GM23338 (cell line): ENCODE data around the gene TKFC. TPM values are rescaled to one million over a fixed set of nuclear protein-coding genes. Genes with fewer than 3 reads are reported as not detected.

Experiments used
- ATAC-seq: fragments of 200-7000 bp; cut with Tn5 transposase; 3 replicates; pipeline ENCODE4 v1.9.1; 2020
- DNase-seq: peaks from one replicate; pipeline ENCODE4 v3.0.0-alpha.2; 2015; ENCODE audit warnings: low spot score
- H2AFZ ChIP-seq: fragments of 200-600 bp; sonication (generic); 2 replicates; pipeline ENCODE4 v1.8.0; 2016; ENCODE audit warnings: antibody characterized with exemption, mild to moderate bottlenecking, moderate library complexity
- H3F3A ChIP-seq: fragments of 200-600 bp; sonication (generic); replicated peaks from 2 replicates; pipeline ENCODE4 v1.8.0; 2017; ENCODE audit warnings: antibody characterized with exemption, mixed run types, low read depth
- H3K27ac ChIP-seq: fragments of 200-600 bp; sonication (generic); 2 replicates; pipeline ENCODE4 v1.6.1; 2016; ENCODE audit warnings: low read depth
- H3K27me3 ChIP-seq: fragments of 200-600 bp; sonication (generic); 2 replicates; pipeline ENCODE4 v1.8.0; 2016; ENCODE audit warnings: mild to moderate bottlenecking, mixed run types, moderate library complexity; ENCODE audit not compliant: insufficient read depth
- H3K36me3 ChIP-seq: fragments of 200-600 bp; sonication (generic); 2 replicates; pipeline ENCODE4 v1.8.0; 2016; ENCODE audit warnings: mild to moderate bottlenecking; ENCODE audit not compliant: insufficient read depth
- H3K4me1 ChIP-seq: fragments of 200-600 bp; sonication (generic); 2 replicates; pipeline ENCODE4 v1.8.0; 2016; ENCODE audit warnings: mild to moderate bottlenecking, moderate library complexity; ENCODE audit not compliant: insufficient read depth
- H3K4me2 ChIP-seq: fragments of 200-600 bp; sonication (generic); 2 replicates; pipeline ENCODE4 v1.7.1; 2017; ENCODE audit warnings: mixed run types
- H3K4me3 ChIP-seq: fragments of 200-600 bp; sonication (generic); 2 replicates; pipeline ENCODE4 v1.6.1; 2016; ENCODE audit warnings: mixed run types
- H3K79me2 ChIP-seq: fragments of 200-600 bp; sonication (generic); replicated peaks from 2 replicates; pipeline ENCODE4 v1.8.0; 2017; ENCODE audit warnings: mild to moderate bottlenecking; ENCODE audit not compliant: insufficient read depth
- H3K9me2 ChIP-seq: fragments of 200-600 bp; sonication (generic); 2 replicates; pipeline ENCODE4 v1.8.0; 2017; ENCODE audit not compliant: insufficient read depth
- H4K20me1 ChIP-seq: fragments of 200-600 bp; sonication (generic); replicated peaks from 2 replicates; pipeline ENCODE4 v1.8.0; 2017; ENCODE audit warnings: mild to moderate bottlenecking; ENCODE audit not compliant: insufficient read depth
- H3K27ac Mint-ChIP-seq: 2 replicates; pipeline ENCODE4 v1.8.0; 2020; ENCODE audit warnings: inconsistent platforms, mild to moderate bottlenecking, moderate library complexity, mixed read lengths
- H3K27me3 Mint-ChIP-seq: 3 replicates; pipeline ENCODE4 v1.8.0; 2022; ENCODE audit warnings: low read depth, mild to moderate bottlenecking, moderate library complexity, mixed read lengths, inconsistent platforms; ENCODE audit not compliant: insufficient read depth, poor library complexity
- H3K36me3 Mint-ChIP-seq: 3 replicates; pipeline ENCODE4 v1.8.0; 2021; ENCODE audit warnings: low read depth, mild to moderate bottlenecking, inconsistent platforms, moderate library complexity, mixed read lengths
- H3K4me1 Mint-ChIP-seq: 3 replicates; pipeline ENCODE4 v1.8.0; 2020; ENCODE audit warnings: mild to moderate bottlenecking, inconsistent platforms, mixed read lengths
- H3K4me3 Mint-ChIP-seq: 3 replicates; pipeline ENCODE4 v1.8.0; 2021; ENCODE audit warnings: moderate library complexity, mild to moderate bottlenecking, inconsistent platforms, mixed read lengths
- H3K9me3 Mint-ChIP-seq: 3 replicates; pipeline ENCODE4 v1.8.0; 2020; ENCODE audit warnings: moderate library complexity, mild to moderate bottlenecking, inconsistent platforms, mixed read lengths
- CREB1 ChIP-seq: fragments of 250-450 bp; sonication (Bioruptor Pico); IDR thresholded peaks from 2 replicates; pipeline ENCODE4 v1.5.0; 2020; ENCODE audit warnings: low read depth, mild to moderate bottlenecking, moderate library complexity
- CTCF ChIP-seq, 2 experiments: fragments of 200-600 bp in 1 of 2; sonication (generic) in 1 of 2; conservative IDR thresholded peaks; 2 replicates each; pipeline versions ENCODE4 v1.5.1 to v1.6.1; 2016 to 2017; ENCODE audit warnings: antibody characterized with exemption in 2 of 2, low read depth in 2 of 2, mild to moderate bottlenecking in 2 of 2, moderate library complexity in 1 of 2
- ETS1 ChIP-seq: IDR thresholded peaks from 2 replicates; pipeline ENCODE4 v1.6.1; 2016; ENCODE audit warnings: antibody characterized with exemption
- EZH2 ChIP-seq: fragments of 200-600 bp; sonication (generic); IDR thresholded peaks from one replicate; pipeline ENCODE4 v1.8.0; 2017; ENCODE audit warnings: antibody characterized with exemption, mild to moderate bottlenecking, low read depth; ENCODE audit not compliant: unreplicated experiment
- EZH2phosphoT487 ChIP-seq: fragments of 200-600 bp; sonication (generic); IDR thresholded peaks from one replicate; pipeline ENCODE4 v1.8.1; 2018; ENCODE audit warnings: antibody characterized with exemption; ENCODE audit not compliant: unreplicated experiment
- JUNB ChIP-seq: IDR thresholded peaks from one replicate; pipeline ENCODE4 v1.6.1; 2016; ENCODE audit warnings: antibody characterized with exemption; ENCODE audit not compliant: unreplicated experiment
- POLR2AphosphoS5 ChIP-seq: IDR thresholded peaks from 2 replicates; pipeline ENCODE4 v1.6.1; 2016; ENCODE audit warnings: antibody characterized with exemption, low read depth
- STAT1 ChIP-seq: IDR thresholded peaks from one replicate; pipeline ENCODE4 v1.6.1; 2016; ENCODE audit warnings: antibody characterized with exemption; ENCODE audit not compliant: unreplicated experiment
- ZNF114 ChIP-seq: fragments of 250-450 bp; sonication (Bioruptor Pico); IDR thresholded peaks from 2 replicates; pipeline ENCODE4 v1.5.0; 2020; ENCODE audit warnings: mild to moderate bottlenecking, moderate library complexity
- ZNF331 ChIP-seq: fragments of 250-450 bp; sonication (Bioruptor Pico); IDR thresholded peaks from 2 replicates; pipeline ENCODE4 v1.5.0; 2020; ENCODE audit warnings: low read depth, mild to moderate bottlenecking, moderate library complexity
- ZNF462 ChIP-seq: fragments of 250-450 bp; sonication (Bioruptor Pico); IDR thresholded peaks from 2 replicates; pipeline ENCODE4 v1.5.0; 2020; ENCODE audit warnings: mild to moderate bottlenecking, moderate library complexity
- polyA plus RNA-seq: library from polyadenylated mRNA; unstranded; fragments of >200 nt; fragmentation: Nextera tagmentation; extraction: Ambion mirVana; gene quantifications from 2 replicates; pipeline ENCODE4 v1.2.1, GENCODE V29; 2016
- total RNA-seq: library from RNA; depleted of rRNA; stranded (reverse); fragments of >200 nt; shearing (Covaris generic); gene quantifications from 2 replicates; pipeline ENCODE4 v1.2.3, GENCODE V29; 2014

The TKFC gene
- total and polyA plus RNA-seq, 2 experiments from 2014 or later: 21.7 to 46.9 TPM

- DNase-seq: no peak
- Histone ChIP-seq H3F3A (peaks cover 9% of the 10 kb centered on the region), H3K4me3 (no peak overlapping the region), H3K4me1 (peaks cover 9% of the 10 kb centered on the region), H3K36me3 (peaks cover 31% of the 10 kb centered on the region), H3K4me2 (no peak overlapping the region), H3K9me2 (no peaks in the 10 kb centered on the region), H3K79me2 (peaks cover 10% of the 10 kb centered on the region), H4K20me1 (peaks cover 6% of the 10 kb centered on the region; the same call in 1 of the 2 replicates), H3K27ac (peak overlapping the region; percentile 18; the same call in 1 of the 2 replicates), H3K27me3 (peaks cover 11% of the 10 kb centered on the region), H2AFZ (no peak overlapping the region)
- Mint-ChIP-seq H3K36me3 (peaks cover 56% of the 10 kb centered on the region), H3K4me1 (peaks cover 23% of the 10 kb centered on the region), H3K4me3 (no peak overlapping the region; the same call in 2 of the 3 replicates), H3K27me3 (peaks cover 17% of the 10 kb centered on the region), H3K9me3 (no peaks in the 10 kb centered on the region; the same call in 2 of the 3 replicates), H3K27ac (peak overlapping the region; percentile 7; the same call in 1 of the 2 replicates)
- no peak for ATAC-seq
- TF ChIP-seq EZH2 (no peak), STAT1 (no peak), ZNF114 (CRISPR knock-in tag) (no peak), CREB1 (CRISPR knock-in tag) (no peak), ZNF462 (no peak), CTCF (conservative IDR thresholded peaks at IDR 0.05; ENCODE audit: low read depth in 2 of 2) (no peak), EZH2phosphoT487 (no peak), JUNB (no peak), ZNF331 (CRISPR knock-in tag) (no peak), ETS1 (no peak), POLR2AphosphoS5 (no peak)
These were observed 35.3 kb upstream of the TKFC start for GRCh38 chr11:61297746-61298145.
